K562 (cell line): Measurements from ENCODE around the gene TNIP1. TPM values are rescaled to one million over a fixed set of nuclear protein-coding genes. Genes with fewer than 3 reads are reported as not detected.
A peak's percentile ranks its signal among the peaks of the same experiment; 100 is the strongest.

Experiments used
- ARID3A ChIP-seq: IDR thresholded peaks from 2 replicates; pipeline ENCODE4 v1.6.1; 2012; ENCODE audit warnings: low read depth, low read length, improper control_type of control experiment, borderline replicate concordance
- CCNT2 ChIP-seq: IDR thresholded peaks from 2 replicates; pipeline ENCODE4 v1.6.1; 2011; ENCODE audit warnings: borderline replicate concordance, low read depth, mild to moderate bottlenecking, moderate library complexity, mixed read lengths, low read length; ENCODE audit not compliant: insufficient read length; ENCODE audit errors: extremely low read depth
- CTBP1 ChIP-seq: fragments of 450-650 bp; IDR thresholded peaks from 2 replicates; pipeline ENCODE4 v1.6.1; 2016; ENCODE audit warnings: borderline replicate concordance
- E2F1 ChIP-seq: sonication (generic); formaldehyde crosslinking; IDR thresholded peaks from 2 replicates; pipeline ENCODE4 v1.8.1; 2023; ENCODE audit warnings: mild to moderate bottlenecking, missing genetic modification reagents, moderate library complexity
- ELF2 ChIP-seq: fragments of 250-450 bp; sonication (Bioruptor Pico); IDR thresholded peaks from 2 replicates; pipeline ENCODE4 v1.5.0; 2021; ENCODE audit warnings: mild to moderate bottlenecking
- GABPB1 ChIP-seq: sonication (generic); formaldehyde crosslinking; IDR thresholded peaks from 2 replicates; pipeline ENCODE4 v1.8.0; 2022; ENCODE audit warnings: mild to moderate bottlenecking, missing genetic modification reagents
- GATAD2B ChIP-seq: fragments of 450-650 bp; IDR thresholded peaks from 2 replicates; pipeline ENCODE4 v1.6.1; 2017; ENCODE audit warnings: mild to moderate bottlenecking, borderline replicate concordance
- RBBP5 ChIP-seq: fragments of 200-600 bp; sonication (generic); IDR thresholded peaks from 2 replicates; pipeline ENCODE4 v1.6.1; 2012; ENCODE audit warnings: borderline replicate concordance, mild to moderate bottlenecking, low read length, control low read depth, inconsistent platforms; ENCODE audit not compliant: insufficient read depth, poor library complexity, severe bottlenecking
- REST ChIP-seq, 2 experiments: fragments of 450-650 bp; formaldehyde crosslinking in 1 of 2; IDR thresholded peaks; 2 replicates each; pipeline versions ENCODE4 v1.4.0 to v1.6.1; 2014 to 2020; ENCODE audit warnings: mild to moderate bottlenecking in 2 of 2, borderline replicate concordance in 1 of 2, low read depth in 1 of 2
- SLC30A9 ChIP-seq: fragments of 250-450 bp; sonication (Bioruptor Pico); IDR thresholded peaks from 2 replicates; pipeline ENCODE4 v1.8.0; 2022; ENCODE audit warnings: mild to moderate bottlenecking, moderate library complexity
- ZEB2 ChIP-seq: fragments of 450-650 bp; IDR thresholded peaks from 2 replicates; pipeline ENCODE4 v1.6.1; 2016
- ZNF143 ChIP-seq: sonication (generic); formaldehyde crosslinking; IDR thresholded peaks from 2 replicates; pipeline ENCODE4 v1.9.0; 2022; ENCODE audit warnings: mild to moderate bottlenecking, missing genetic modification reagents
- ZNF23 ChIP-seq: fragments of 250-450 bp; sonication (Bioruptor Pico); IDR thresholded peaks from 2 replicates; pipeline ENCODE4 v1.4.0; 2020; ENCODE audit warnings: mild to moderate bottlenecking
- ZNF668 ChIP-seq: fragments of 250-450 bp; sonication (Bioruptor Pico); IDR thresholded peaks from 2 replicates; pipeline ENCODE4 v1.8.0; 2022; ENCODE audit warnings: mild to moderate bottlenecking, inconsistent platforms
- polyA plus RNA-seq, 8 experiments: library from polyadenylated mRNA; depleted of rRNA in 4 of 8; stranded (reverse) in 5 of 8; unstranded in 3 of 8; fragments of >200 nt; fragmentation: Nextera tagmentation in 2 of 8; fragmentation: Illumina TruSeq in 1 of 8; extraction: Ambion mirVana in 2 of 8; extraction: Trizol in 1 of 8; gene quantifications; 2 replicates each; pipeline versions ENCODE4 v1.2.1 to v1.2.3, GENCODE V29; 2011 to 2014; ENCODE audit warnings: inconsistent platforms in 1 of 8, missing spikeins in 1 of 8
- total RNA-seq, 7 experiments: library from RNA; depleted of rRNA in 6 of 7; stranded (reverse); fragments of >200 nt in 6 of 7; fragmentation: Illumina TruSeq in 2 of 7; extraction: Trizol in 2 of 7; gene quantifications; 2 replicates each; pipeline versions ENCODE4 v1.2.1 to v1.2.3, GENCODE V29; 2011 to 2021; ENCODE audit warnings: low replicate concordance in 1 of 7

TNIP1 gene
- total and polyA plus RNA-seq, 9 of the 15 experiments (the other 6 are each of a cell fraction or from before 2014, with no cell fraction given), result 0.46 to 41.0 (median 24.6) TPM

- TF ChIP-seq RBBP5, result peak; percentile 81
- TF ChIP-seq ARID3A, result no peak
- no peak; the same call in 1 of the 2 replicates for TF ChIP-seq REST (IDR thresholded peaks at IDR 0.05; ENCODE audit: borderline replicate concordance)
- TF ChIP-seq REST (CRISPR knock-in tag; IDR thresholded peaks at IDR 0.05; ENCODE audit: low read depth), result 0 out of 2 replicates have a peak, but pooled peaks have one; percentile 15
- no peak for TF ChIP-seq SLC30A9 (CRISPR knock-in tag)
- TF ChIP-seq GABPB1 (CRISPR knock-in tag), result peak; percentile 90
- TF ChIP-seq CTBP1, result peak; percentile 74; the same call in 1 of the 2 replicates
- 0 out of 2 replicates have a peak, but pooled peaks have one; percentile 42 for TF ChIP-seq ELF2
- peak; percentile 91 for TF ChIP-seq CCNT2
- TF ChIP-seq ZNF668 (CRISPR knock-in tag), result no peak
- TF ChIP-seq ZEB2, result no peak
- TF ChIP-seq GATAD2B, result 0 out of 2 replicates have a peak, but pooled peaks have one; percentile 30
- no peak for TF ChIP-seq ZNF23 (CRISPR knock-in tag)
- 0 out of 2 replicates have a peak, but pooled peaks have one; percentile 42 for TF ChIP-seq ZNF143 (CRISPR knock-in tag)
- peak; percentile 71; the same call in 1 of the 2 replicates for TF ChIP-seq E2F1 (CRISPR knock-in tag)
Measured at GRCh38 chr5:151080613-151081430, at the start of gene TNIP1 (continued).
